ENCODE data around the gene ZNF316. TPM values are rescaled to one million over a fixed set of nuclear protein-coding genes. Genes with fewer than 3 reads are reported as not detected.

Gene ZNF316
- total and polyA plus RNA-seq, 10 of the 15 experiments (the other 5 are each of a cell fraction or from before 2014, with no cell fraction given): 0.03 to 28.9 (median 5.7) TPM

DNA sequence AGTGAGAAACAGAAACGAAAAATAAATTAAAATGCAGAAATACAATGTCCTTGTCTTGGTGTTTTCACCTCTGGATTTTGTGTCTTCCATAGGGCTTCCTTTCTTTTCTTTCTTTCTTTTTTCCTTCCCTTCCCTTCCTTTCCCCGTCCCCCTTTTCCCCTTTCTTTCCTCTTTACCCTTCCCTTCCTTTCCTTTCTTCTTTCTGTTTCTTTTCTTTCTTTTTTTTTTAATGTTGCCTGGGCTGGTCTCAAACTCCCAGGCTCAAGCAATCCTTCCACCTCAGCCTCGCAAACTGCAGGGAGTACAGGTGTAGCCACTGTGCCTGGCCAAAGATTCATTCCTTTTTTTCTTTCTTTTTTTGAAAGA lies 12.9 kb upstream of the ZNF316 start:
- Histone ChIP-seq H3K4me1 (ENCODE audit: control insufficient read depth, insufficient read depth, low read length) (peaks cover 25% of the 10 kb centered on the region), H3K27ac (ENCODE audit: control insufficient read depth, insufficient read depth) (no peak overlapping the region), H3K9me3 (replicated peaks; ENCODE audit: control insufficient read depth, insufficient read depth, low read length) (no peaks in the 10 kb centered on the region), H4K20me1 (ENCODE audit: control insufficient read depth, insufficient read depth) (no peaks in the 10 kb centered on the region), H3K27me3 (replicated peaks in 1 of 2; ENCODE audit: control insufficient read depth in 2 of 2, insufficient read depth in 2 of 2, low read length in 1 of 2) (no peaks in the 10 kb centered on the region; a peak in 1 of 4 replicates), H3K79me2 (ENCODE audit: control insufficient read depth, insufficient read depth, low read length) (no peaks in the 10 kb centered on the region), H3K4me2 (ENCODE audit: control insufficient read depth, insufficient read depth) (peak overlapping the region; percentile 50), H3K9ac (ENCODE audit: control insufficient read depth, insufficient read depth, low read length) (no peak overlapping the region), H3K36me3 (ENCODE audit: control insufficient read depth in 2 of 2, insufficient read depth in 2 of 2, low read length in 1 of 2) (no peaks in the 10 kb centered on the region), H2AFZ (ENCODE audit: control insufficient read depth, low read depth, low read length) (peak overlapping the region; percentile 67), H3K4me3 (no peak overlapping the region)
- POLR2A ChIA-PET: interaction anchor here (0.9 kb wide), 1 partner anchor 30 kb away, joined by 8 read pairs; no protein-coding TSS in a partner anchor
- no peak for ATAC-seq
- SMC1A ChIA-PET (ENCODE audit: uncharacterized antibody, unreplicated experiment): no interaction called here
- in situ Hi-C loops (cut with MboI): no loop called here
- no peak for DNase-seq (ENCODE audit: low read depth, low spot score)
- no peak for FAIRE-seq
- BruUV-seq (replicated peaks): no TSS peak
- CTCF ChIA-PET: interaction anchor here (1.1 kb wide), 1 partner anchor 8 kb away, joined by 3 read pairs; no protein-coding TSS in a partner anchor
- RAD21 ChIA-PET (ENCODE audit: unreplicated experiment): no interaction called here
- intact Hi-C loops (cut with micrococcal nuclease; ENCODE audit: unreplicated experiment): no loop called here
- 42% methylated on average over 3 of the region's 3 CpGs for WGBS (ENCODE audit: insufficient coverage, insufficient replicate concordance, low lambda C conversion rate, missing lambda C conversion rate)
- TF ChIP-seq NBN (IDR thresholded peaks at IDR 0.05): 0 out of 2 replicates have a peak, but pooled peaks have one; percentile 32
- no peak for TF ChIP-seq BRCA1 (IDR thresholded peaks at IDR 0.05; ENCODE audit: low read depth, low read length)

GRCh38 chr7:6628045-6628444 lies 9.1 kb upstream of the ZNF316 start:
- ChIA-PET CTCF (no interaction called here), SMC1A (ENCODE audit: uncharacterized antibody, unreplicated experiment) (no interaction called here), POLR2A (no interaction called here), RAD21 (ENCODE audit: unreplicated experiment) (no interaction called here)
- Histone ChIP-seq H3K4me1 (ENCODE audit: control insufficient read depth, insufficient read depth, low read length) (peaks cover 8% of the 10 kb centered on the region), H3K9me3 (replicated peaks; ENCODE audit: control insufficient read depth, insufficient read depth, low read length) (no peaks in the 10 kb centered on the region), H4K20me1 (ENCODE audit: control insufficient read depth, insufficient read depth) (no peaks in the 10 kb centered on the region), H3K4me2 (ENCODE audit: control insufficient read depth, insufficient read depth) (no peak overlapping the region), H3K9ac (ENCODE audit: control insufficient read depth, insufficient read depth, low read length) (no peak overlapping the region), H3K4me3 (no peak overlapping the region), H2AFZ (ENCODE audit: control insufficient read depth, low read depth, low read length) (no peak overlapping the region), H3K27ac (ENCODE audit: control insufficient read depth, insufficient read depth) (no peak overlapping the region), H3K79me2 (ENCODE audit: control insufficient read depth, insufficient read depth, low read length) (no peaks in the 10 kb centered on the region), H3K27me3 (replicated peaks in 1 of 2; ENCODE audit: control insufficient read depth in 2 of 2, insufficient read depth in 2 of 2, low read length in 1 of 2) (no peaks in the 10 kb centered on the region), H3K36me3 (ENCODE audit: control insufficient read depth in 2 of 2, insufficient read depth in 2 of 2, low read length in 1 of 2) (no peaks in the 10 kb centered on the region)
- DNase-seq (ENCODE audit: low read depth, low spot score) (no peak), FAIRE-seq (no peak), ATAC-seq (no peak)
- 75% methylated on average over 6 of the region's 6 CpGs for WGBS (ENCODE audit: insufficient coverage, insufficient replicate concordance, low lambda C conversion rate, missing lambda C conversion rate)
- BruUV-seq (replicated peaks): no TSS peak
- in situ Hi-C loops (cut with MboI) (no loop called here), intact Hi-C loops (cut with micrococcal nuclease; ENCODE audit: unreplicated experiment) (no loop called here)
- TF ChIP-seq, protein P1, sequence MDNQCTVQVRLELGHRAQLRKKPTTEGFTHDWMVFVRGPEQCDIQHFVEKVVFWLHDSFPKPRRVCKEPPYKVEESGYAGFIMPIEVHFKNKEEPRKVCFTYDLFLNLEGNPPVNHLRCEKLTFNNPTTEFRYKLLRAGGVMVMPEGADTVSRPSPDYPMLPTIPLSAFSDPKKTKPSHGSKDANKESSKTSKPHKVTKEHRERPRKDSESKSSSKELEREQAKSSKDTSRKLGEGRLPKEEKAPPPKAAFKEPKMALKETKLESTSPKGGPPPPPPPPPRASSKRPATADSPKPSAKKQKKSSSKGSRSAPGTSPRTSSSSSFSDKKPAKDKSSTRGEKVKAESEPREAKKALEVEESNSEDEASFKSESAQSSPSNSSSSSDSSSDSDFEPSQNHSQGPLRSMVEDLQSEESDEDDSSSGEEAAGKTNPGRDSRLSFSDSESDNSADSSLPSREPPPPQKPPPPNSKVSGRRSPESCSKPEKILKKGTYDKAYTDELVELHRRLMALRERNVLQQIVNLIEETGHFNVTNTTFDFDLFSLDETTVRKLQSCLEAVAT (IDR thresholded peaks at IDR 0.05): no peak
- TF ChIP-seq, protein P2, sequence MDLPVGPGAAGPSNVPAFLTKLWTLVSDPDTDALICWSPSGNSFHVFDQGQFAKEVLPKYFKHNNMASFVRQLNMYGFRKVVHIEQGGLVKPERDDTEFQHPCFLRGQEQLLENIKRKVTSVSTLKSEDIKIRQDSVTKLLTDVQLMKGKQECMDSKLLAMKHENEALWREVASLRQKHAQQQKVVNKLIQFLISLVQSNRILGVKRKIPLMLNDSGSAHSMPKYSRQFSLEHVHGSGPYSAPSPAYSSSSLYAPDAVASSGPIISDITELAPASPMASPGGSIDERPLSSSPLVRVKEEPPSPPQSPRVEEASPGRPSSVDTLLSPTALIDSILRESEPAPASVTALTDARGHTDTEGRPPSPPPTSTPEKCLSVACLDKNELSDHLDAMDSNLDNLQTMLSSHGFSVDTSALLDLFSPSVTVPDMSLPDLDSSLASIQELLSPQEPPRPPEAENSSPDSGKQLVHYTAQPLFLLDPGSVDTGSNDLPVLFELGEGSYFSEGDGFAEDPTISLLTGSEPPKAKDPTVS (IDR thresholded peaks at IDR 0.05; ENCODE audit: low read depth, low read length): no peak
- TF ChIP-seq E4F1 (IDR thresholded peaks at IDR 0.05; ENCODE audit: borderline replicate concordance, partially characterized antibody) (no peak), BCL11A (IDR thresholded peaks at IDR 0.05; ENCODE audit: low read depth, low read length) (no peak), GABPA (IDR thresholded peaks at IDR 0.05; ENCODE audit: low read depth) (no peak)
